Natural killer cell (primary cell): ENCODE measurements around the gene PANK4. TPM values are rescaled to one million over a fixed set of nuclear protein-coding genes. Genes with fewer than 3 reads are reported as not detected.

Source experiments
- ATAC-seq, 3 donors: fragments of 150-1000 bp in 2 of 3; fragments of 200-7000 bp in 1 of 3; cut with Tn5 transposase; 1 replicate in 1 of 3; 2 replicates in 2 of 3; pipeline ENCODE4 v1.10.0; 2021; ENCODE audit warnings: mild to moderate bottlenecking in 2 of 3, moderate library complexity in 2 of 3
- DNase-seq, 2 donors: peaks; one replicate each; pipeline versions ENCODE4 v3.0.0 to v3.0.0-alpha.2; 2013 to 2021; ENCODE audit warnings: mixed read lengths in 1 of 2
- H3K27ac ChIP-seq: one replicate; pipeline ENCODE4 v1.5.1; 2013; ENCODE audit warnings: mild to moderate bottlenecking, low read length
- H3K27me3 ChIP-seq: one replicate; pipeline ENCODE4 v1.6.1; 2013; ENCODE audit warnings: low read length; ENCODE audit not compliant: control insufficient read depth, insufficient read depth
- H3K36me3 ChIP-seq: one replicate; pipeline ENCODE4 v1.6.1; 2013; ENCODE audit warnings: low read length; ENCODE audit not compliant: control insufficient read depth, insufficient read depth
- H3K4me1 ChIP-seq: one replicate; pipeline ENCODE4 v1.6.1; 2013; ENCODE audit warnings: low read length; ENCODE audit not compliant: control insufficient read depth, insufficient read depth
- H3K4me3 ChIP-seq: one replicate; pipeline ENCODE4 v1.5.1; 2013; ENCODE audit warnings: low read length
- H3K9me3 ChIP-seq: one replicate; pipeline ENCODE4 v1.6.1; 2013; ENCODE audit warnings: low read length; ENCODE audit not compliant: control insufficient read depth, insufficient read depth
- H3K27ac Mint-ChIP-seq, 2 donors: one replicate each; pipeline ENCODE4 v1.8.0; 2022; ENCODE audit warnings: mild to moderate bottlenecking in 2 of 2, mixed read lengths in 2 of 2, moderate library complexity in 1 of 2
- H3K27me3 Mint-ChIP-seq, 2 donors: one replicate each; pipeline ENCODE4 v1.8.0; 2022; ENCODE audit warnings: low read depth in 2 of 2, mixed read lengths in 2 of 2
- H3K36me3 Mint-ChIP-seq: one replicate; pipeline ENCODE4 v1.8.0; 2022; ENCODE audit warnings: mixed read lengths
- H3K4me1 Mint-ChIP-seq, 2 donors: one replicate each; pipeline ENCODE4 v1.8.0; 2022; ENCODE audit warnings: mixed read lengths in 2 of 2
- H3K4me3 Mint-ChIP-seq: one replicate; pipeline ENCODE4 v1.8.0; 2022; ENCODE audit warnings: mild to moderate bottlenecking, moderate library complexity, mixed read lengths
- H3K9me3 Mint-ChIP-seq, 2 donors: one replicate each; pipeline ENCODE4 v1.8.0; 2022; ENCODE audit warnings: mixed read lengths in 2 of 2
- CTCF ChIP-seq: fragments of 200-600 bp; IDR thresholded peaks from one replicate; pipeline ENCODE4 v1.8.0; 2022; ENCODE audit warnings: antibody characterized with exemption
- WGBS: methylation state at CpG from one replicate; pipeline ENCODE4 v1.1.7; 2013; ENCODE audit warnings: missing lambda C conversion rate; ENCODE audit not compliant: insufficient coverage; 5-methylcytosine and 5-hydroxymethylcytosine counted together
- intact Hi-C: fragments of 100-400 bp; cut with micrococcal nuclease; formaldehyde crosslinking; loops from one replicate; pipeline ENCODE4 v1.14.2; 2022
- total RNA-seq, 4 donors: library from RNA; stranded (reverse); fragments of 120-200 nt in 1 of 4; gene quantifications; one replicate each; pipeline versions ENCODE4 v1.2.3 to v1.2.4, GENCODE V29; 2013 to 2022

Gene PANK4
- total RNA-seq, 3 donors from 2014 or later (not counting 1 experiment from before 2014, with no cell fraction given): 48.2 to 75.7 (median 61.8) TPM

GRCh38 chr1:2556678-2557481, 30.5 kb upstream of the PANK4 start:
- WGBS: 4% methylated on average over 24 of the region's 24 CpGs
- Mint-ChIP-seq H3K4me3 (peak overlapping the region; percentile 94), H3K27ac (peak overlapping the region; percentile 96 to 99), H3K4me1 (peaks cover 19 to 58% of the 10 kb centered on the region in 2 donors), H3K27me3 (no peaks in the 10 kb centered on the region), H3K36me3 (no peaks in the 10 kb centered on the region), H3K9me3 (no peaks in the 10 kb centered on the region)
- Histone ChIP-seq H3K9me3 (no peaks in the 10 kb centered on the region), H3K27ac (peak overlapping the region; percentile 97), H3K4me3 (peak overlapping the region; percentile 80), H3K27me3 (no peaks in the 10 kb centered on the region), H3K4me1 (peaks cover 46% of the 10 kb centered on the region), H3K36me3 (peaks cover 37% of the 10 kb centered on the region)
- TF ChIP-seq CTCF: no peak
- DNase-seq (peak; percentile 50 to 55), ATAC-seq (peak; percentile 16 to 43 (median 28))
- intact Hi-C loops: loop anchor here (2.0 kb wide), 1 partner anchor 28 kb away; no protein-coding TSS in a partner anchor

DNA sequence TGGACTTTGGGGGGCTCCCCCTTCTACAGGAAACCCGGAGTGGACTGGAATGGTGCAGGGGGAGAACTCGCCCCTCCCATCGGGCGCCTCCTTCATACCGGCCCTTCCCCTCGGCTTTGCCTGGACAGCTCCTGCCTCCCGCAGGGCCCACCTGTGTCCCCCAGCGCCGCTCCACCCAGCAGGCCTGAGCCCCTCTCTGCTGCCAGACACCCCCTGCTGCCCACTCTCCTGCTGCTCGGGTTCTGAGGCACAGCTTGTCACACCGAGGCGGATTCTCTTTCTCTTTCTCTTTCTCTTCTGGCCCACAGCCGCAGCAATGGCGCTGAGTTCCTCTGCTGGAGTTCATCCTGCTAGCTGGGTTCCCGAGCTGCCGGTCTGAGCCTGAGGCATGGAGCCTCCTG, 29.9 kb upstream of the PANK4 start, which contains the start of gene TNFRSF14:
TSS of gene TNFRSF14 (plus strand) at position 95 of the 401 bp plus-strand sequence. CDS start at position 389, 294 bp downstream.
- 0% methylated on average over 16 of the region's 16 CpGs for WGBS
- Histone ChIP-seq H3K36me3 (peaks cover 31% of the 10 kb centered on the region), H3K27ac (peak within 1 kb of the TSS; percentile 97), H3K27me3 (no peaks in the 10 kb centered on the region), H3K9me3 (no peaks in the 10 kb centered on the region), H3K4me3 (peak within 1 kb of the TSS; percentile 80), H3K4me1 (peaks cover 46% of the 10 kb centered on the region)
- Mint-ChIP-seq H3K36me3 (no peaks in the 10 kb centered on the region), H3K9me3 (no peaks in the 10 kb centered on the region), H3K27me3 (no peaks in the 10 kb centered on the region), H3K4me3 (peak within 1 kb of the TSS; percentile 94), H3K4me1 (peaks cover 19 to 55% of the 10 kb centered on the region in 2 donors), H3K27ac (peak within 1 kb of the TSS; percentile 96 to 99)
- peak; percentile 35 for TF ChIP-seq CTCF
- ATAC-seq: peak; percentile 74 to 82 (median 77)
- DNase-seq: peak; percentile 71 to 91
- intact Hi-C loops: loop anchor here (2.0 kb wide), 1 partner anchor 29 kb away; no protein-coding TSS in a partner anchor

DNA sequence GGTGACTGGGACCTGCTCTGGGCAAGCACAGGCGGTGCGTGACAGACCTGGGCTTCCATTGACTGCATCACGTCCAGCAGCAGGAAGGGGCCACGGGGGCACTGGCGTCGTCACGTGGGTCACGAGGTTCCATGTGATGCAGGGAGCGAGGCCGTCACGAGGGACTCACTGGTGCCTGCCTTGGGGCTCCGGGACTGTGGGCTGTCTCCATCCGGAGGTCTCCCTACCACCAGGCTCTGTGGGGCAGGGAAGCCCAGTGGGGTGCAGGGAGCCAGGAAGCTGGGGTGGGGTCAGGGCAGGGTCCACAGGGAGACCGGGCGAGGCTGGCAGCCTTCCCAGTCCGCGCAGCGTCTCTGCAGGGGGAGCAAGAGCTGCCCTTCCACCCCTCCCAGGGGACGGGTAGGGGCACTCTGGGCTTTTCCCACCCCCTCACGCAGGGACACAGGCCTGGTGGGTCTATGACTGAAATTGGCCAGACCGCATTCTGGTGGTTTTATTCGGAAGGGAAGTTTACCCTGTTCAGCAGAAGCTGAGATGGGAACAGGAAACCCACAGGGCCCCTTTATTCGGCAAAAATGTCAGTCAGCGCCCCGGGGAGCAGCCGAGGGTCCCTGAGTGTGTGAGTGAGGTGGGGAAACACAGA, 29.4 kb upstream of the PANK4 start:
- Histone ChIP-seq H3K27me3 (no peaks in the 10 kb centered on the region), H3K9me3 (no peaks in the 10 kb centered on the region), H3K27ac (peak overlapping the region; percentile 97), H3K36me3 (peaks cover 28% of the 10 kb centered on the region), H3K4me3 (peak overlapping the region; percentile 80), H3K4me1 (peaks cover 46% of the 10 kb centered on the region)
- H3K27me3 Mint-ChIP-seq: no peaks in the 10 kb centered on the region
- peak; percentile 80 to 88 for DNase-seq
- H3K4me1 Mint-ChIP-seq: peaks cover 19 to 50% of the 10 kb centered on the region in 2 donors
- intact Hi-C loops: loop anchor here (2.0 kb wide), 1 partner anchor 29 kb away; no protein-coding TSS in a partner anchor
- WGBS: 0% methylated on average over 26 of the region's 26 CpGs
- no peaks in the 10 kb centered on the region for H3K36me3 Mint-ChIP-seq
- no peak for TF ChIP-seq CTCF
- peak overlapping the region; percentile 96 to 99 for H3K27ac Mint-ChIP-seq
- H3K4me3 Mint-ChIP-seq: peak overlapping the region; percentile 94
- no peaks in the 10 kb centered on the region for H3K9me3 Mint-ChIP-seq
- ATAC-seq: peak; percentile 62 to 76 (median 71)
